Activated CD4-positive, alpha-beta T cell treated with anti-CD3 and anti-CD28 coated beads, Interleukin-2, amount 10 ng/mL, durations not matched to agents 7 days and 5 days (primary cell): ENCODE measurements around the gene OPN3. TPM values are rescaled to one million over a fixed set of nuclear protein-coding genes. Genes with fewer than 3 reads are reported as not detected.

ENCODE experiments used
- CTCF ChIA-PET: fragments of 350-600 bp; sonication (Branson Sonifier 250); formaldehyde crosslinking; loops from one replicate; lab custom pipeline; 2021; ENCODE audit warnings: antibody characterized with exemption; lab: Charles Lee
- POLR2A ChIA-PET: fragments of 350-600 bp; sonication (Branson Sonifier 250); formaldehyde crosslinking; loops from one replicate; lab custom pipeline; 2021; ENCODE audit warnings: antibody characterized with exemption; lab: Charles Lee
- DNase-seq: peaks from one replicate; pipeline ENCODE4 v3.0.0-alpha.2; 2020
- H3K27ac Mint-ChIP-seq: one replicate; pipeline ENCODE4 v1.8.0; 2021; ENCODE audit warnings: mild to moderate bottlenecking, moderate library complexity, mixed read lengths
- H3K27me3 Mint-ChIP-seq: one replicate; pipeline ENCODE4 v1.8.0; 2021; ENCODE audit warnings: mixed read lengths
- H3K36me3 Mint-ChIP-seq: one replicate; pipeline ENCODE4 v1.8.0; 2021; ENCODE audit warnings: low read depth, mixed read lengths
- H3K4me1 Mint-ChIP-seq: one replicate; pipeline ENCODE4 v1.8.0; 2021; ENCODE audit warnings: mixed read lengths
- H3K4me3 Mint-ChIP-seq: one replicate; pipeline ENCODE4 v1.8.0; 2021; ENCODE audit warnings: mild to moderate bottlenecking, moderate library complexity, mixed read lengths
- H3K9me3 Mint-ChIP-seq: one replicate; pipeline ENCODE4 v1.8.0; 2021; ENCODE audit warnings: mixed read lengths
- total RNA-seq, 2 experiments: library from RNA; stranded (reverse); gene quantifications; one replicate each; pipeline ENCODE4 v1.2.3, GENCODE V29; 2021

OPN3 gene
- total RNA-seq, 2 experiments from 2014 or later = 17.2 to 18.1 TPM

DNA sequence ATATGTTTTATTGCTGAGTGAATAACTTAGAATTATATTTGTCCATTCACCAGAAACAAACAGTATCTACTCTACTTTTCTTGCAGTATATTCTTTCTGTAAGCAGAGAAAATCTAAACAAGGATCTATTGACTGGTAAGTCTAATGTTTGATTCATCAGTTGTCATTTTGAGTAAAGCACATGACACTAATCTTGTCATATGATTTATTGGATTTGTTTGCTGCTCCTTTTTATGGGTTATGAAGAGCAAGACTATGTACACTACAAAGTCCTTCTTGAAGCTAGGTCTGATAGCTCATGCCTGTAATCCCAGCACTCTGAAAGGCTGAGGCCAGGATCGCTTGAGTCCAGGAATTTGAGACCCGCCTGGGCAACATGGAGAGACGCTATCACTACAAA, 84.6 kb downstream of the OPN3 start:
- H3K36me3 Mint-ChIP-seq = peaks cover 4% of the 10 kb centered on the region
- POLR2A ChIA-PET = no interaction called here
- no peak overlapping the region for H3K4me3 Mint-ChIP-seq
- DNase-seq = no peak
- H3K9me3 Mint-ChIP-seq = peaks cover 4% of the 10 kb centered on the region
- H3K27me3 Mint-ChIP-seq = peaks cover 1% of the 10 kb centered on the region
- H3K4me1 Mint-ChIP-seq = peaks cover 21% of the 10 kb centered on the region
- CTCF ChIA-PET = no interaction called here
- no peak overlapping the region for H3K27ac Mint-ChIP-seq

DNA sequence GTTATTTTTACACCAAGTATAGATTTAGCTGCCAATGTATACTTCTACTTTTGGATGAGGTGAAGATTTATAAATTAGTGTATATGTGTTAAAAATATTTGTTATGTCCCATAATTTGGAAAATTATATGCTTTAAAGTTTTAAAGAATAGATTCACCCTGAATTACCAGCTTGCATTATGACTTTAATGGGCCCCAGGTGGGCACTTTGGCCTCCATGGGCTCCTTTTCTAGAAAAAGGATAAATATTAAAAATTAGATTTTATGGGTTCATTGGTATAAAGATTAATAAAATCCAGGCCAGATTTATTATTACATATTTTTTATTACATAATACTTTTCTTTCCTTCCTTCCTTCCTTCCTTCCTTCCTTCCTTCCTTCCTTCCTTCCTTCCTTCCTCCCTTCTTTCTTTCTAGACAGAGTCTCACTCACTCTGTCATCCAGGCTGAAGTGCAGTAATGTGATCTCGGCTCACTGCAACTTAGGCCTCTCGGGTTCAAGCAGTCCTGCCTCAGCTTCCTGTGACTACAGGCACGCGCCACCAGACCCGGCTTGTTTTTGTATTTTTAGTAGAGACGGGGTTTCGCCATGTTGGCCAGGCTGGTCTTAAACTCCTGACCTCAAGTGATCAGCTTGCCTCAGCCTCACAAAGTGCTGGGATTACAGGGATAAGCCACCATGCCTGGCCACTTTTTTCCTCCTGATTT, 86.1 kb downstream of the OPN3 start:
- H3K27ac Mint-ChIP-seq = no peak overlapping the region
- POLR2A ChIA-PET = no interaction called here
- H3K9me3 Mint-ChIP-seq = peaks cover 4% of the 10 kb centered on the region
- H3K27me3 Mint-ChIP-seq = no peaks in the 10 kb centered on the region
- DNase-seq = no peak
- no peak overlapping the region for H3K4me3 Mint-ChIP-seq
- CTCF ChIA-PET = no interaction called here
- H3K4me1 Mint-ChIP-seq = peaks cover 21% of the 10 kb centered on the region
- peaks cover 4% of the 10 kb centered on the region for H3K36me3 Mint-ChIP-seq

DNA sequence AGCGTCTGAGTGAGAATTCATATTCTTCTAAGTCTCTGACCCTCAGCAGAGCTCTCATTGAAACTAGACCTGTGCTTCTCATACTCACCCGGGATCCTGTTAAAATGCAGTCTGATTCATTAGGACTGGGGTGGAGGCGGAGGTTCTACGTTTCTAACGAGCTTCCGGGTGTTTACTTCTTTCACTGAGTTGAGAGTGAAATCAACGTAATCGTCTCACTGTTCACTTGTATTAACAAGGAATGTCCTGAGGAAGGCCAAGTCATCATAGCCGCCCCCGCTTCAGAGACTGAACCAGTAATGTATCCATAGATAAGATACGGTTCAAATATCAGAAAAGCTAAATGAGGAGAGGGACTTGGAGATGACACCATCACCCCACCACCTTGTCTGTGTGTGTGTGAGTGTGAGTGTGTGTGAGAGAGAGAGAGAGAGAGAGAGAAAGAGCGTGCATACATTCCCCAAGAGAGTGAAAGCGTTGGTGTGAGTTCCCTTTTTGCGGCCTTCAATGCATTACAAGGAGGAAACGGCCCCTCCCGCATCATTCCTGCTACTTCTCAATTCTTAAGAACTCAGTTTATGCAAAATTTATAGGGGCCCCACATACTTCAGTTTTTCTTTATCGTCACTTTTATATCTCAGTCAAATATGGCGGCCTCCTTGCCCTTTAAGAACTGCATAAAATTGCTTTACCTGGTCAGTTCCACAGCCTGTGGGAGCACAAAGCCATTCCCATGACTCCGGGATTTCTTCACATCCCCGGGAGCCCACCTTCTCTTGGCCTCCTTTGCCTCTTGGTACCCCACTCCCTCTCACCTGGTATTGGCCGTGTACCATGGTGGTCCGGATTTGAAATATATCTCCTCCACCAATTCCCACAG, 88.2 kb downstream of the OPN3 start:
- CTCF ChIA-PET = no interaction called here
- Mint-ChIP-seq H3K4me1 (peaks cover 21% of the 10 kb centered on the region), H3K27me3 (peaks cover 3% of the 10 kb centered on the region), H3K4me3 (peak overlapping the region; percentile 64), H3K27ac (peak overlapping the region; percentile 93), H3K36me3 (peaks cover 4% of the 10 kb centered on the region), H3K9me3 (peaks cover 4% of the 10 kb centered on the region)
- peak; percentile 29 for DNase-seq
- POLR2A ChIA-PET = interaction anchor here (0.6 kb wide), 1 partner anchor 33 kb away, joined by 3 read pairs; the partner anchor contains the start of gene FH

DNA sequence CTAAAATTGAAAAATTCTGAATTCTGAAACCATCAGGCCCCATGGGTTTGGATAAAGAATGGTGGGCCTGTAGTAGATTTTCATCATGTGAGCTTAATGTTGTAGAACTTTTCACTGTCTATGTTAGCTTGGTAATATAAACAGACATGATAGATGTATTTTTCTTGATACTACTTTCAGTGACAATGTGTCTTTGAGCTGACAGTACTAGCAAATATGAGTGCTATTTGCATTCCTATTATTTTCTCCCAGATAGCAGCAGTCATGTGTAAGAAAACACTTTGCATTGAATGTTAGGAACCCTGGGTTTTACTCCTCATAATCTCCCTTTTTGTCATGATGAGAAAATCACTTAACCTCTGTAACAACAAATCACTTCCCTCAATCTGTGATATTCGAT, 89.9 kb downstream of the OPN3 start:
- no peak for DNase-seq
- Mint-ChIP-seq H3K4me1 (peaks cover 21% of the 10 kb centered on the region), H3K4me3 (no peak overlapping the region), H3K9me3 (peaks cover 4% of the 10 kb centered on the region), H3K27ac (no peak overlapping the region), H3K36me3 (peaks cover 4% of the 10 kb centered on the region), H3K27me3 (peaks cover 5% of the 10 kb centered on the region)
- CTCF ChIA-PET = no interaction called here
- POLR2A ChIA-PET = no interaction called here

DNA sequence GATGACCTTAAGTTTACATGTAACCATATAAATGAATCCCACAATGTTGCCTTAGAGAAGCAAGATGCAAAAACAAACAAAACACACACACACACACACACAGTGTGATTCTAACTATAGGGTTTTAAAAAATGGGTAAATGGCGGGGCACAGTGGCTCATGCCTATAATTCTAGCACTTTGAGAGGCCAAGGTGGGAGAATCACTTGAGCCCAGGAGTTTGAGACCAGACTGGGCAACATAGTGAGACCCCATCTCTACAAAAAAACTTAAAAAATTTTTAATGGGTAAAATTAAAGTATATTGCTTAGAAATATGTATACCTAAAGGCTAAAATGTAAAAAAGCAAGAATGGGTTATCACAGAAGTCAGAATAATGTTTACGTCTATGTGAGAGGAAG, 92.2 kb downstream of the OPN3 start:
- no peak overlapping the region for H3K27ac Mint-ChIP-seq
- peaks cover 4% of the 10 kb centered on the region for H3K36me3 Mint-ChIP-seq
- H3K4me3 Mint-ChIP-seq = no peak overlapping the region
- DNase-seq = no peak
- H3K9me3 Mint-ChIP-seq = peaks cover 4% of the 10 kb centered on the region
- peaks cover 21% of the 10 kb centered on the region for H3K4me1 Mint-ChIP-seq
- POLR2A ChIA-PET = no interaction called here
- peaks cover 5% of the 10 kb centered on the region for H3K27me3 Mint-ChIP-seq
- CTCF ChIA-PET = interaction anchor here (0.7 kb wide), 1 partner anchor 314 kb away, joined by 5 read pairs; no protein-coding TSS in a partner anchor

Other genes with a start within 250 kb of the OPN3 start
- gene FH, start 120.6 kb downstream of the OPN3 start, total RNA-seq = 10 to 100 TPM; 63.9 to 66.3 TPM
- under 1 TPM in 1 of 2 experiments, not detected in 1; 0.12 TPM for gene KMO, start 108.0 kb downstream of the OPN3 start, total RNA-seq
- 10 to 100 TPM; 13.0 to 16.3 TPM for gene CHML, start within 50 bp of the OPN3 start, total RNA-seq
- gene WDR64, start 11.9 kb upstream of the OPN3 start, total RNA-seq = under 1 TPM; 0.21 to 0.22 TPM
- 10 to 100 TPM; 41.3 to 44.4 TPM for gene EXO1, start 207.8 kb upstream of the OPN3 start, total RNA-seq